Kidney epithelial cell (primary cell): ENCODE results near the gene FAM13B. TPM values are rescaled to one million over a fixed set of nuclear protein-coding genes. Genes with fewer than 3 reads are reported as not detected.
"Not testable (repeated sequence)": the region's sequence is repeated elsewhere in the genome, so short reads cannot be mapped to it uniquely, and the experiment has no call there.

ENCODE experiments used
- DNase-seq: peaks from one replicate; pipeline ENCODE4 v3.0.0-alpha.2; 2010; ENCODE audit warnings: low read depth
- H3K27me3 ChIP-seq: 2 replicates; pipeline ENCODE4 v1.6.0; 2011; ENCODE audit warnings: low read length; ENCODE audit not compliant: control insufficient read depth, insufficient read depth
- H3K36me3 ChIP-seq: 2 replicates; pipeline ENCODE4 v1.5.1; 2011; ENCODE audit warnings: low read length; ENCODE audit not compliant: control insufficient read depth, insufficient read depth
- H3K4me3 ChIP-seq: 2 replicates; pipeline ENCODE4 v1.5.1; 2011; ENCODE audit warnings: low read depth, mild to moderate bottlenecking, control low read depth, low read length
- total RNA-seq: library from RNA; depleted of rRNA; stranded (reverse); fragments of >200 nt; gene quantifications from 2 replicates; pipeline ENCODE4 v1.2.3, GENCODE V29; 2015
- TF ChIP-seq, protein P1 (sequence below): IDR thresholded peaks from 2 replicates; pipeline ENCODE4 v1.5.1; 2011; ENCODE audit warnings: mild to moderate bottlenecking, moderate library complexity, low read length, control low read depth, inconsistent platforms; ENCODE audit not compliant: insufficient read depth, poor library complexity, severe bottlenecking

FAM13B gene
- total RNA-seq, 1 donor from 2014 or later: 14.4 TPM

DNA sequence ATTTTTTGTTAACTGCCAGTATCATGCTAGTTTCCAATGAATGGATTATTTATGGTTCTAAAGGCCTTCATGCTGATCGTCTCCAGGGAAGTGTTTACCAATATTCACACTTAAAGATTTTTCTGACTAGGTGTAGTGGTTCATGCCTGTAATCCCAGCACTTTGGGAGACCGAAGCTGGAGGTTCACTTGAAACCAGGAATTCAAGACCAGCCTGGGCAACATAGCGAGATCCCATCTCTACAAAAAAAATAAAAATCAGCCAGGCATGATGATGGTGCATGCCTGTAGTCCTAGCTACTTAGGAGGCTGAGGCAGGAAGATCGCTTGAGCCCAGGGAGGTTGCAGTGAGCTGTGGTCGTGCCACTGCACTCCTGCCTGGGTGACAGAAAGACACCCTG is 43.5 kb downstream of the FAM13B start:
- no peak for DNase-seq
- H3K36me3 ChIP-seq: no peaks in the 10 kb centered on the region
- H3K27me3 ChIP-seq: no peaks in the 10 kb centered on the region
- H3K4me3 ChIP-seq: no peak overlapping the region
- TF ChIP-seq, protein P1, sequence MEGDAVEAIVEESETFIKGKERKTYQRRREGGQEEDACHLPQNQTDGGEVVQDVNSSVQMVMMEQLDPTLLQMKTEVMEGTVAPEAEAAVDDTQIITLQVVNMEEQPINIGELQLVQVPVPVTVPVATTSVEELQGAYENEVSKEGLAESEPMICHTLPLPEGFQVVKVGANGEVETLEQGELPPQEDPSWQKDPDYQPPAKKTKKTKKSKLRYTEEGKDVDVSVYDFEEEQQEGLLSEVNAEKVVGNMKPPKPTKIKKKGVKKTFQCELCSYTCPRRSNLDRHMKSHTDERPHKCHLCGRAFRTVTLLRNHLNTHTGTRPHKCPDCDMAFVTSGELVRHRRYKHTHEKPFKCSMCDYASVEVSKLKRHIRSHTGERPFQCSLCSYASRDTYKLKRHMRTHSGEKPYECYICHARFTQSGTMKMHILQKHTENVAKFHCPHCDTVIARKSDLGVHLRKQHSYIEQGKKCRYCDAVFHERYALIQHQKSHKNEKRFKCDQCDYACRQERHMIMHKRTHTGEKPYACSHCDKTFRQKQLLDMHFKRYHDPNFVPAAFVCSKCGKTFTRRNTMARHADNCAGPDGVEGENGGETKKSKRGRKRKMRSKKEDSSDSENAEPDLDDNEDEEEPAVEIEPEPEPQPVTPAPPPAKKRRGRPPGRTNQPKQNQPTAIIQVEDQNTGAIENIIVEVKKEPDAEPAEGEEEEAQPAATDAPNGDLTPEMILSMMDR: no peak

DNA sequence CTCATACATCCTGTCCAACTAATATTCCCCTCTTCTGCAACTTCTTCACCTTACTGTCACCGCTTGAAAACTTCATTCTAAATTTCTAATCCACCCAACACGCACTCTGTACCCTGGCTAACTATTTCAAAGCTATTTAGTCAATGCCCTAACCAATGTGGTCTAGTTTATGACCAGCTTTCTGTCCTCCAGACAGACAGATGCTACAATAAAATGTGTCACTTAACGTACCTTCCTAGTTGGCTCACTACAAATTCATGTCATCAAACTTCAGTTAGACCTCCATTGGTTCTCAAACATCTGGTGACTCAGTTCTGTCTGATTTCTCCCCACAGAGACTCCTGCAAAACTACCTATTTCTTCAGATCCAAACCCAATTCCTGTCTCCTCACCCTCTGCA is 57.7 kb downstream of the FAM13B start:
- no peak for DNase-seq
- Histone ChIP-seq H3K27me3 (no peaks in the 10 kb centered on the region), H3K4me3 (no peak overlapping the region)

DNA sequence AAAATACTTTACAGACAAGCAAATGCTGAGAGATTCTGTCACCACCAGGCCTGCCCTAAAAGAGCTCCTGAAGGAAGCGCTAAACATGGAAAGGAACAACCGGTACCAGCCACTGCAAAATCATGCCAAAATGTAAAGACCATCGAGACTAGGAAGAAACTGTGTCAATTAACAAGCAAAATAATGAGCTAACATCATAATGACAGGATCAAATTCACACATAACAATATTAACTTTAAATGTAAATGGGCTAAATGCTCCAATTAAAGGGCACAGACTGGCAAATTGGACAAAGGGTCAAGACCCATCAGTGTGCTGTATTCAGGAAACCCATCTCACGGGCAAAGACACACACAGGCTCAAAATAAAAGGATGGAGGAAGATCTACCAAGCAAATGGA is 62.5 kb downstream of the FAM13B start:
- not testable (repeated sequence) for H3K4me3 ChIP-seq, H3K36me3 ChIP-seq, DNase-seq, H3K27me3 ChIP-seq

More for the DNA sequence above, 57.7 kb downstream of the FAM13B start:
- TF ChIP-seq, protein P1: no peak
- H3K36me3 ChIP-seq: no peaks in the 10 kb centered on the region

DNA sequence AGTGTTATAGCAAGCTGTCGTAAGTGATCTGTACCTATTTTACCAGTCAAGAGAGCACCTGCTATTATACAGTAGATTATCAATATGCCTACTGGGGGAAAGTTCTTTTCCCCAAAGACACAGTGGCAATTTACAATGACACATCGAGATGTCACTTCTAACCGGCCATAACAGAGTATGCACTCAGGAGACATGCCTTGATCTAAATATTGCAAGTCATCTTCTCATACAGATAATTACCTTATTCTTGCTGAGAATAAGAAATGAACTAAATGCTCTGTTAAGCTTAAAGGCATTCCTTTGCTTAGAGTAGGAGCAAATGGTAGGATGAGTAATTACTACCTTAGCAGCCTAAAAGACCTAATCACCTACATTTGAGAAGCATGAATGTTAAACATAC is 72.1 kb downstream of the FAM13B start:
- TF ChIP-seq, protein P1: no peak
- no peaks in the 10 kb centered on the region for H3K36me3 ChIP-seq
- H3K4me3 ChIP-seq: no peak overlapping the region
- H3K27me3 ChIP-seq: no peaks in the 10 kb centered on the region
- no peak for DNase-seq

DNA sequence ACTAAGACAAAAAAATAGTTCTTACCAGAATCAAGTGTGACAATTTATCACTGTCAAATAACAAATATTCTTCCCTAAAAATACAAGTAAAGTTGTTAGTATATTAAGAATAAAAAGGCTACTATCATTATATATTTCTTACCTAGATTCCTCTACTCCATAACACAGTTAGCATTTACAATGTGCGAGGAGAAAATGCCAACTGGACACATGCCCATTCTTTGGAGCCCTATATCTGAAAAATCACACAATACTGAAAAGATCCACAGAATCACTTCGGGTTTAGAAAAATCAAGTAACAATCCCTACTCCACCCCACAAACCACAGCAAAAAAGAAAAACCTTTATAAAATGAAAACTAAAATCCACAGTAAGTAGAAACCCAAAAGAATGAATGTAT is 72.7 kb downstream of the FAM13B start:
- no peak for DNase-seq
- no peaks in the 10 kb centered on the region for H3K27me3 ChIP-seq
- H3K36me3 ChIP-seq: no peaks in the 10 kb centered on the region
- H3K4me3 ChIP-seq: no peak overlapping the region
- TF ChIP-seq, protein P1: no peak

DNA sequence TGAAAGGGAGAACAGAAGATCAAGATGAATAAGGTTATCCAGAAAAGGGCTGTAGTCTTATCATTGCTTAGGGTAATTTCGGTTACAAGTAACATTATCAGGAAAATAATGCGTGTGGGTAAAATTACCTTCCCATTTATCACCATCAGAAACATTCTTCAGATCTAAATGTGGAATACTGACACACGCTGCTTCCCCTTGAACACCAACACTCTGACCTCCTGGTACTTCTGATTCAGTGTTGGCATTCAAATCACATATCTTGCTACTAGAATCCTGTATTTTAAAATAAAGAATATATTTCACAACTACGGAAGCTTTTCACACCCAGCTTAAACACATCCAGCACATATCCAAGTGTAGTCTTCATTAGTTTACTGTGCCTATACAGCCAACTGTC is 73.4 kb downstream of the FAM13B start:
- DNase-seq: no peak
- no peaks in the 10 kb centered on the region for H3K27me3 ChIP-seq
- H3K36me3 ChIP-seq: no peaks in the 10 kb centered on the region
- no peak overlapping the region for H3K4me3 ChIP-seq
- TF ChIP-seq, protein P1: no peak
